GM19324 (cell line): ENCODE results near the gene CTNNA1.
"Not testable (repeated sequence)": the region's sequence is repeated elsewhere in the genome, so short reads cannot be mapped to it uniquely, and the experiment has no call there.

Source experiments
- ATAC-seq: cut with Tn5 transposase; IDR thresholded peaks from one replicate; pipeline ENCODE4 v1.9.1; 2021; ENCODE audit warnings: mild to moderate bottlenecking, moderate library complexity; ENCODE audit not compliant: unreplicated experiment, low FRiP score

Gene CTNNA1

DNA sequence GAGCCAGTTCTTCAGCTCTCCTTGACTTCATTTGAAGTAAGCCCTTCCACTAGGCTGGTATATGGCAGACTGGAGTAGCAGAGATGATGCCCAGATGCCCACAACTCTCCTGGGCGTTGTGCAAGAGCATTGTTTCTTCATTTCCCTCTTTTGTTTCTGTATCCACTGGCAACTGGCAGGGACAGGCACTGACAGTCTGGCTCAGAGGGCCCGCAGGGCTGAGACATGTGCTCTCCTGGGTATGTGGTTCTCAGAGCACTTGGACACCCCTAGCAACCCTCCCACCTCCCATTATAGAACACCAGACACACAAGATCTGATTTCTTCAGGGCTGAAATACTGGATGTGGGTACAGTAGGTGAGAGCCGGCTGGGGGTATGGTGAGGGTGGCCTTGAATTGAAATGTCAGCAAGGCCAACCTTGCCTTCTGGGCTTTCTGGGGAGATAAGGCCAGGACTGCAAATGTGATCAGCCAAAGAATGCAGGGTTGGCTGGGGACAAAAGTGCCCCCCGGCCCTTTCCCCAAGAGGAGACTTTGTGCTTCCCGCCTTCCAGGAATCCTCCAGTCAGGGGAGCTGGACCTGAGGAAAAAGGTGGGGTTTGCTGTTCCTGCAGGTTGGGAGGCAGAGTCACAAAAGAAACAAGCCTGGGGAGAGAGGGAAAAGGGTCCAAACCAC lies 28.6 kb upstream of the CTNNA1 start:
- no peak for ATAC-seq

GRCh38 chr5:138725153-138725817 lies 27.9 kb upstream of the CTNNA1 start:
- no peak for ATAC-seq

DNA sequence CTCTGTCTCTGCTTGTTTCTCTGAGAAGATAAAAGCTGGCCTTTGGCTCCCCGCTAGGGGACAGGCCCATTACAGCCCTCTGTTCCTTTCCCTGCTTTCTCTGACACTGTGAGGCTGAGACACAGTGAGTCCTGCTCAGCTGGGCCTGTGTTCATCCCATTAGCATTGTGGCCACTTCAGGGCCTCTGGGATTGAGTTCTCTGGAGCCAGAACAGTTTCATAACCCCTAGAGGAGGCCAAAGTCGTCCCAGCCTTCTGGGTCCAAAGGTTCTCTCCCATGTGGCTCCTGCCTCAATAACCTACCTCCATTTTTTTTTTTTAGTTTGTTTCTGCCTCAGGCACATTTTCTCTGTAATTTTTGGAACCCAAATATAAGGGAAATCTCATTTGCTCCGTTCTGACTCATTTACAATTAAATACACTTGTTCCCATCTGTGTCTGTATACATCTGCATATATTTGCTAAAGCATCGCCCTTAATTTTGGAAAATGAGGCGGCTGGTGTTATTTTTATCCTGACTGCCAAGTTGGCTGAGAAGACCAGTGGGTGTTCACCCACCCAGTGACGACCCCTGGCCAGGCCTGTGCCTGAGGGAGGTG lies 27.3 kb upstream of the CTNNA1 start:
- ATAC-seq: no peak

GRCh38 chr5:138726848-138727247 lies 26.4 kb upstream of the CTNNA1 start:
- no peak for ATAC-seq

DNA sequence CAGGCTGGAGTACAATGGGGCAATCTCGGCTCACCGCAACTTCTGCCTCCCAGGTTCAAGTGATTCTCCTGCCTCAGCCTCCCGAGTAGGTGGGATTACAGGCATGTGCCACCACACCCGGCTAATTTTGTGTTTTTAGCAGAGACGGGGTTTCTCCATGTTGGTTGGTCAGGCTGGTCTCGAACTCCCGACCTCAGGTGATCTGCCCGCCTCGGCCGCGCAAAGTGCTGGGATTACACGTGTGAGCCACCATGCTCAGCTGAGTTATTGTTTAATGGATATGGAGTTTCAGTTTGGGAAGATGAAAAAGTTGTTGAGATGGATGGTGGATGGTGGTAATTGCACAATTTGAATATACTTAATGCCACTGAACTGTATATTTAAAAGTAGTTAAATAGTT lies 22.7 kb upstream of the CTNNA1 start:
- ATAC-seq: not testable (repeated sequence)

DNA sequence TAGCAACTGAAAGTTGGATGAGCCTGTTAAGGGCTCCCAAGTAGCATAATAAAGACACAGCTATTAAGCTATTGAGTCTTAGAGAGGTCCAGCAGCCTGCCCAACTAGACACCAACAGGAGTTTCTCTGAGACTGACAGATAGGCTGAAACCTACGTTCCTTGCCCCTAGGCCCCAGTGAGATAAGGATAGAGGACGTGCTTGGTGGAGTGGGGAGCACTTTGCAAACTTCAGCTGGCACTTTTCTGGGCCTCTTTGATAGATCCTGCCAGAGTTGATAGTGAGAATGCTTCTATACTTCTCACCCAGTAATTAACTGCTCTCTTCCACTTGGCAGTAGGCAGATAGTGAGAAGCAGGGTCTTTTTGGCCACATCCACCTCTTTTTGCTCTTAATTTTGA lies 20.8 kb upstream of the CTNNA1 start:
- ATAC-seq: no peak

GRCh38 chr5:138732933-138733332 lies 20.3 kb upstream of the CTNNA1 start:
- ATAC-seq: no peak

DNA sequence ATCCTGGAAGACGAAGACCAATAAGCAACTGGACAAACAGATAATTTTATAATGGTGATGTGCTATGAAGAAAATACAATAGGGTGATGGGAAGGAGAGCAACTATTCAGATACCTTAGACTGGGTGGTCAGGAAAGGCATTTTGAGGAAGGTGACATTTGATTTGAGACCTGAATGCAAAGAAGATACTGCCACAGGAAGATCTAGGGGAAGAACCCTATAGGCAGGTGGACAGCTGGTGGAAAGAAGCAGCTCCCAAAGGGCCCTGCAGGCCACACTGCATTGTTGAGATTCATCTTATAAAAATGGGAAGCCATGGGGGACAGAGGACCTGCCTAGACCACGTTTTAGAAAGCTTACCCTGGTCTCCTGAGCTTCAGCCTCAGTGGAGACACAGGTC lies 19.7 kb upstream of the CTNNA1 start:
- no peak for ATAC-seq

- ATAC-seq: no peak
These were observed 16.9 kb upstream of the CTNNA1 start for GRCh38 chr5:138736293-138736692.

GRCh38 chr5:138737494-138738265 lies 15.5 kb upstream of the CTNNA1 start:
- ATAC-seq: no peak

- ATAC-seq: no peak
These were observed 14.8 kb upstream of the CTNNA1 start for GRCh38 chr5:138738399-138738798.

DNA sequence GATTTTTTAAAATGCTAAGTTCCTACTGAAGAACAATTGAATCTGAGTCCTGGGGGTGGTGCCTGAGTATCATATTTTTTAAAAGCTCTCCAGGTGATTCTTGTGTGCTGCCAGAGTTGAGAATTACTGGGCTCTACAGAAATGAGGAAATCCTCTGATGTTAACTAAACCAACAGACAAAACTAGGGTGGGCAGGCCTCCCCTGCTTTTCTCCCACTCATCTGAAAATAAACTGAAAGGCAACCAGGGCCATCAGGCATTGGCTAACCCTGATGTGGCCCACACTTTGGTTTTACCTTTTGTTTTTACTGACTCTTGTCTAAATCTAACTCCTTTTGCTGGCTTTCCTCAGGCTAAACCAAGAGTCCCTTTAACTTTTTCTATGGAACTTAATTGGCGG lies 13.3 kb upstream of the CTNNA1 start:
- no peak for ATAC-seq

DNA sequence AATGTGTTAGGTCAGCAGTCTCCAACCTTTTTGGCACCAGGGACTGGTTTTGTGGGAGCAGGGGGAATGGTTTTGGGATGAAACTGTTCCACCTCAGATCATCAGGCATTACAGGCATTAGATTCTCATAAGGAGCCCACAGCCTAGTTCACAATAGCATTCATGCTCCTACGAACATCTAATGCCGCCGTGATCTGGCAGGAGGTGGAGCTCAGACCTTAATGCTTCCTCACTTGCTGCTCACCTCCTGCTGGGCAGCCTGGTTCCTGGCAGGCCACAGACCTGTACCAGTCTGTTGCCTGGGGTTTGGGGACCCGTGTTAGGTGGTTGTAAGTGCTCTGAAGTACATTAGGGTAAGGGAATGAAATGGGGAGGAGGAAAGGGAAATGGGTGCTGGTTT lies 9.7 kb upstream of the CTNNA1 start:
- ATAC-seq: no peak

- no peak for ATAC-seq
These were observed 8.0 kb upstream of the CTNNA1 start for GRCh38 chr5:138745268-138745667.

DNA sequence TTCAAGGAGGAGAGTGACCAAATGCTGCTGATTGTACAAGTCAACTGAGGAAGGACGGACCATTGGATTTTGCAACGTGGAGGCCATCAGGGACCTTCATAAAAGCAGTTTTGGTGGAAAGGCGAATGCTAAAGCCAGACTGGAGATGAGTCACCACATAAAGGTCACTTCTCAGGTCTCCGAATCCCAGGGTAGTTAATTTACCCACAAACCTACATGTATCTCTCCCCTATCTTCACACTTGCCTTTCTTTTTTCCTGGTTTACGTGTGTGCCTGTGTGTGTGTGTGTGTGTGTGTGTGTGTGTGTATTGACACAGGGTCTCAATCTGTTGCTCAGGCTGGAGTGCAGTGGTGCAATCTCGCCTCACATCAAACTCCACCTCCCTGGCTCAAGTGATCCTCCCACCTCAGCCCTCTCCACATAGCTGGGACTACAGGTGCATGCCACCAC lies 4.6 kb upstream of the CTNNA1 start:
- ATAC-seq: no peak

DNA sequence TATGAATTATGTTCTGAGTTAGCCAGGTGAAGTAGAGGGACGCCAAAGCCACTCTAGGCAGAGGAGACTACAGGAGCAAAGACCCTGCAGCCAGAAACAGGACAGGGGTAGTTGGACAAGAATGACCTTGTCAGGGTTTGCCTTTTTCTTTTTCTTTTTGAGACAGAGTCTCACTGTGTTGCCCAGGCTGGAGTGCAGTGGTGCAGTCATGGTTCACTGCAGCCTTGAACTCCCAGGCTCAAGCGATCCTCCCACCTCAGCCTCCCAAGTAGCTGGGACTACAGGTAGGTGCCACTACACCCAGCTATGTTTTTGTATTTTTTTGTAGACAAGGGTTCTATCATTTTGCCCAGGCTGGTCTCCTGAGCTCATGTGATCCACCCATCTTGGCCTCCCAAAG lies 1.9 kb upstream of the CTNNA1 start:
- not testable (repeated sequence) for ATAC-seq

DNA sequence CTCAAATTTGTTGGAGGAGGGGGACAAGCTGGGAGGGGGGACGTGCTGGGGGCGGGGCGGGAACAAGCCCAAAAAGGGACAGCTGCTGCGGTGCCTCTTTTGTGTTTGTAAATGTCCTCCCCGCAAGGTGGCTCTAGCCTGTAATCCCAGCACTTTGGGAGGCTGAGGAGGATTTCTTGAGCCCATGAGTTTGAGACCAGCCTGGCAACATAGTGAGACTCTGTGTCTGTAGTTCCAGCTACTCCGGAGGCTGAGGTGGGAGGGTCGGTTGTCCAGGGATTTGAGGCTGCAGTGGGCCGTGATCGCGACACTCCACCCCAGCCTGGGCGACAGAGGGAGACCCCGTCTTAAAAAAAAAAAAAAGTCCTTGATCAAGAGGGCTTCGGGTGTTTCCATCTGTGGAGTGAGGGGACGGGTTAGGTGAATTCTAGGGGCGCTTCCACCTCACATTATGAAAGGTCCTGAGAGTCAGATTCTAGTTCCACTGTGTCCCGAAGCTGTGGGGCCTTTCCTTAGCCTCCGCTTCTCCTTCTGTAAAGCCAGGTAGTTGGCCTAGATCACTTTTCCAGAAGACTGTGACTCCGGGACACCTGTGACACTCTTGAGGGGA lies 779 bp upstream of the CTNNA1 start:
- ATAC-seq: no peak

DNA sequence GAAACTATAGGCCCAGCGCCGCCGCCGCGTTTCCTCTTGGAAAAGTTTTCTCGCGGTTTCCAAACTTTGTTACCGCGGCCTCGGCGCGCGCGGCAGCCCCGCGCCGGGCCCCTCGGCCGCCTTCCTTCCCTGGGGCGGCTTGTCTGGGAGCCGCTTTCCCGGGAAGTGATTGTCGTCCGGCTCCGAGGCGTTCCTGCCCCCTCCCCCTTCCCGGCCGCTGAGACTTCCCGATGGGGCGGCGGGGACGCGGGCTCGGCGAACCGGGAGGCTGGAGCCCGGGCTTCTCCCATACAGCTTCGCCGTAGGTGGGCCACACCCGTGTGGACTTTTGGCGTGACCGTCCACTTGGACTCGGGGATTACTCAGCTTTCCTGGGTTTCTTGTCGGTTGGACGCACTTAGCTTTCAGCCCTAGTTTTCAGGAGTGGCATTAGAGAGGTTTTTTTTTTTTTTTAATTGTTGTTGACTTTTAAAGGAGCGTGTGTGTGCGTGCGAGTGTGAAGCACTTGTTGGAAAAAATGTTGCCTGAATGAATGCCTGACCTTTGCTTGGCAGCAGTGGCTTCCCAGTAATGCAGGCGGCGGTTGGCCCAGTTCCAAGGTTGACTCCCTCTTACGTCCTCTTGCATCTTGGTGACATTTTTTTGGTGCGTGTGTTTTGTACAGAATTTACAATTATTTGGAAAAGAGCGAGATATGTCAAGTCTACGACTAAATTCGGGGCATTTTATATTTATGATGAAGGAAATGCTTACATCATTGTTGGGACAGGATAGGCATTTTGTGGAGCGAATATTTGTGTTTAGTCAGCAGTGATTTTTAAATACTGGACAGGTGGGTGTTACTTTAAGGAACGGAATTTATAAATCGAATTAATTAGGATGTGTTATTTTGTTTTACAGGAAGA lies 821 bp downstream of the CTNNA1 start:
- peak; percentile 9 for ATAC-seq

- no peak for ATAC-seq
These were observed 1.5 kb downstream of the CTNNA1 start for GRCh38 chr5:138754699-138755057.
